GM10248 (cell line): ENCODE results near the gene ZNF302.

ENCODE experiments used
- CTCF ChIA-PET: fragments of 300-600 bp; sonication (Branson Sonifier 250); formaldehyde crosslinking; extraction: SDS; loops from one replicate; lab custom pipeline; 2021; ENCODE audit warnings: antibody characterized with exemption; lab: Yijun Ruan, JAX
- POLR2A ChIA-PET: fragments of 350-650 bp; sonication (Branson Sonifier 250); formaldehyde crosslinking; extraction: SDS; loops from one replicate; lab custom pipeline; 2020; ENCODE audit warnings: antibody characterized with exemption; lab: Yijun Ruan, JAX
- DNase-seq: peaks from one replicate; pipeline ENCODE4 v3.0.0; 2012; ENCODE audit errors: extremely low spot score
- TF ChIP-seq, protein P1 (sequence below): IDR thresholded peaks from 2 replicates; pipeline ENCODE4 v1.5.1; 2012; ENCODE audit warnings: mild to moderate bottlenecking, low read depth; ENCODE audit errors: extremely low read depth, missing control alignments, control extremely low read depth

The ZNF302 gene

DNA sequence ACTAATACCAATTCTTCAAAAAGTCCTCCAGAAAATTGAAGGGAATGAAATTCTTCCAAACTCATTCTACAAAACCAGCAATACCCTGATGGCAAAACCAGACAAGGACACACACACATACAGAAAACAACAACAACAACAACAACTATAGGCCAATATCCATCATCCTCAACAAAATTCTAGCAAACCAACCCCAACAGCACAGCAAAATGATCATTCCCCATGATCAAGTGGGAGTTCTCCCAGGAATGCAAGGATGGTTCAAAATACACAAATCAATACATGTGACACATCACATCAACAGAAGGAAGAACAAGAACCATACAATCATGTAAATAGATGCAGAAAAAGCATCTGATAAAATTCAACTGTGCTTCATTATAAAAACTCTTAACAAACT is 37.9 kb downstream of the ZNF302 start:
- ChIA-PET CTCF (interaction anchor here (1.1 to 1.4 kb wide), 2 partner anchors 12 to 76 kb away, joined by 3 to 9 read pairs; no protein-coding TSS in a partner anchor), POLR2A (no interaction called here)
- DNase-seq: no peak

DNA sequence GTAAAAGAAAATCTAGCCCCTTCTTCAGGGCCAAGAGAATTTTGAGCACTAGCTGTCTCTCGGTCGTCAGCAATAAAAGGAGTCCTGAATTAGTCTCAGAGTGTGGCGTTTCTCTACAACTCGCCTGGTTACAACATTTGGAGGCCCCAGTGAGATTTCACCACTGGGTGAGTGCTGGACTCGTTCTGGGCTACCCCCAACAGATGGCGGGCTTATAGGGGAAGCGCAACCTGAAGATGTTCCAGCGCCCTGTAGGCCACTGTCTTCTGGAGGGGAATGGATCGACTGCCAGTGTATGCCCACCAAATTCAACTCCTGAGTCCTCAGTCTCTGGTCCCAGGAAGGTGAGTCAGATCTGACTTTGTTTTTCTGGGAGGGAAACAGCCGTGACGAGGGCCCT is 44.9 kb downstream of the ZNF302 start:
- TF ChIP-seq, protein P1, sequence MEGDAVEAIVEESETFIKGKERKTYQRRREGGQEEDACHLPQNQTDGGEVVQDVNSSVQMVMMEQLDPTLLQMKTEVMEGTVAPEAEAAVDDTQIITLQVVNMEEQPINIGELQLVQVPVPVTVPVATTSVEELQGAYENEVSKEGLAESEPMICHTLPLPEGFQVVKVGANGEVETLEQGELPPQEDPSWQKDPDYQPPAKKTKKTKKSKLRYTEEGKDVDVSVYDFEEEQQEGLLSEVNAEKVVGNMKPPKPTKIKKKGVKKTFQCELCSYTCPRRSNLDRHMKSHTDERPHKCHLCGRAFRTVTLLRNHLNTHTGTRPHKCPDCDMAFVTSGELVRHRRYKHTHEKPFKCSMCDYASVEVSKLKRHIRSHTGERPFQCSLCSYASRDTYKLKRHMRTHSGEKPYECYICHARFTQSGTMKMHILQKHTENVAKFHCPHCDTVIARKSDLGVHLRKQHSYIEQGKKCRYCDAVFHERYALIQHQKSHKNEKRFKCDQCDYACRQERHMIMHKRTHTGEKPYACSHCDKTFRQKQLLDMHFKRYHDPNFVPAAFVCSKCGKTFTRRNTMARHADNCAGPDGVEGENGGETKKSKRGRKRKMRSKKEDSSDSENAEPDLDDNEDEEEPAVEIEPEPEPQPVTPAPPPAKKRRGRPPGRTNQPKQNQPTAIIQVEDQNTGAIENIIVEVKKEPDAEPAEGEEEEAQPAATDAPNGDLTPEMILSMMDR: no peak
- DNase-seq: no peak
- ChIA-PET CTCF (no interaction called here), POLR2A (no interaction called here)

More for the DNA sequence above, 37.9 kb downstream of the ZNF302 start:
- TF ChIP-seq, protein P1: no peak

DNA sequence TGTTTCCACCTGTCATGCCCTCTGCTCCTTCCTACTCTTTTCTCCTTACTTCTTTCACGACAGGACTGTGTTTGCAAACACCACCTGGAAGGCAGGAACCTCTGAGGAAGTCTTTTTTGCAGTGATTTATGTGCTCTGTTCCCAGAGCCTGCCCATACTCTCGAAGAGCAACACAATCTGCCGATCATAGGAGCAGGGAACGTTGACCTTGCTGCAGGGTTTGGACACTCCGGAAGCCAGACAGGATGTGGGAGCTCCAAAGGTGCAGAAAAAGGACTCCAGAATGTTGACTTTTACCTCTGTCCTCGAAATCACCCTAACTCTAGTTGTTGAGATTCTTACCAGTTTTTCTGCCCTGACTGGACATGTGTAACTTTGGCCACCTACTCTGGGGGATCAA is 47.9 kb downstream of the ZNF302 start:
- TF ChIP-seq, protein P1: no peak
- ChIA-PET CTCF (interaction anchor here (1.5 kb wide), 1 partner anchor 28 kb away, joined by 3 read pairs; no protein-coding TSS in a partner anchor), POLR2A (no interaction called here)
- no peak for DNase-seq

DNA sequence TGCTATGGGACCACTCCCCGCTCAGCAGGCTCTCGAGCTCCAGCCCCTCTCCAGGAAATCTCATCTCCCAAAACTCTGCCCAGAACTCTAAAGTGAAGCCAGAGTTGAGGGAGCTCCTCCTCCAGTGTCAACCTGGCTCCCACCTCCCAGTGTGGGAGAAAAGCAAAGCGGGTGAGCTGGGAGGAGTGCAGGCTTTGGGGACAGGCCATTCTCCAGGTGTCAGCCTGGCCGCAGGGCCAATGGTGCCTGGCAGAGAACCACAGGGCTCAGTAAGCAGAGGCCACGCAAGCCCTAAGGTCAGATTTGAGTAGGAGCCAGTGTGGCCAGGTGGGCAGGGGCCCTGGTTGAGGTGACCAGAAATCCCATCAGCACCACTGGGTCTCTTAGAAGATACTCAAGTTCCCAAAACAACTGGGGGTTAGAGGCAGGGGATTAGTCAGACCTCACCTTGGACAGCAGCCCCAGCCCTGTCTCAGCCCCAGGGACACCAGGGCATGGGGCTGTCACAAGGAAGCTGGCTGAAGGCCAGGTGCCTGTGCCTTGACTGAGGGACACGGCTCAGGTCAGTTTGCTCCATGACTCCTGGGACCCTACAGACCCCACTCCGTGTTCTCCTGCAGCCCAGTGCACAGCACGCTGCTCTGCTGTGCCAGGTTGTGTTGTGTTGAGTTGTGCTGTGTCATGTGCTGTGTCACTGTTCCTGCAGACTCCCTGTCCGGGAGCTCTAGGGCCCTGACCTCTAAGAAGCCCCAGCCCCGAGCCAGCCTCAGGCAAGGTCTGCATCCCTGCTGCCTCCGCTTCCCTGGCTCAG is 53.7 kb downstream of the ZNF302 start:
- POLR2A ChIA-PET: no interaction called here
- CTCF ChIA-PET: interaction anchor here (1.2 kb wide), 1 partner anchor 91 kb away, joined by 5 read pairs; no protein-coding TSS in a partner anchor
- DNase-seq: peak; percentile 10
- TF ChIP-seq, protein P1: no peak

DNA sequence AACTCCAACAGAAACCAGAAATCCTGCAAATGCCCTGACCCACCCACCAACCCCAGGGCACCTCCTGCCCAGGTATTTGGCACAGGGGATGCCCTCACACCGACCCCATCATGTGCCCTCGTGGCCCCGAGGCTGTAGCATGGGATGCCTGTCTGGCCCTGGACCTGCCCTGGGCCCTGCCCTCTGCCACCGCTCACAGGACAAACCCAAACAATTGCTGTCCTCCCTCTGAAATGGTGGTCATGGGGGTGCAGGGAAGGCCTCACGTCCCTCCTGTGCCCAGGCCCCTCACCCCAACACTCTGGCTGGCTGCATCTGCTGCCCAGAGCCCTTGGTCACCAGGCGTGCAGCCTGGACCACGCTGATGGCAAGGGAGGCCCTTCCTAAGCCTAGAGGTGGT is 54.5 kb downstream of the ZNF302 start:
- ChIA-PET CTCF (interaction anchor here (2.0 kb wide), 1 partner anchor 39 kb away, joined by 6 read pairs; no protein-coding TSS in a partner anchor), POLR2A (no interaction called here)
- no peak for DNase-seq
- TF ChIP-seq, protein P1: no peak

DNA sequence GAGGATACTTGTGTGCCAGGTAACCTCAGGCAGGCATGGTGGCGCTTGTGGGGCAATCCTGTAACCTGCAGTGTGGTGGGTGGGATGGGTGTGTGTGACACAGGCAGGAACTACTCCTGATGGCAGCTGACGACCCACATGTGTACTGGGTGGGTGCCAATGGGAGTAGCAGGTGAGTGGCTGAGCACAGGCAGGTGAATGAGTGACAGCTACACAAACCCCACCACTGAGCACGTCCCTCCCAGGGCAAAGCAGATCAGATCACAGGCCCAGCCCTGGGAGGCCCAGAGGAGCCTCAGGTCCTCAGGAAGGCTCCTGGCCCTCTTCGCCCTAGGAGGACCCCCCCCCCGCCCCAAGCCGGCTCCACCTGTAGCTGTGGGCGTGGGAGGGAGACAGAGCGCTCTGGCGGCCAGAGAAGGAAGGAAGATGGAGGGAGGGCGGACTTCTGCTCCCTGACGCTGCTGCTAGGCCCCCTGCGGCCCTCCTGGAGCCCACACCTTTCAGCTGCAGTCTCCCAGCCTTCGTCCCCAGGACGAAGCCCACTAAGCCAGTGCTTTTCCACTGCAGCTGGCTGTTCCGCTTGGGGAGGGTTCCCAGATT is 55.2 kb downstream of the ZNF302 start:
- ChIA-PET CTCF (interaction anchor here (1.3 to 2.0 kb wide), 2 partner anchors 14 to 38 kb away, joined by 3 to 6 read pairs; no protein-coding TSS in a partner anchor), POLR2A (no interaction called here)
- peak; percentile 35 for DNase-seq
- TF ChIP-seq, protein P1: no peak
